AG09309 (cell line): ENCODE results near the gene TAB3.

Source experiments
- DNase-seq: peaks from one replicate; pipeline ENCODE4 v3.0.0-alpha.2; 2010; ENCODE audit warnings: low read depth
- H3K4me3 ChIP-seq: 2 replicates; pipeline ENCODE4 v1.5.1; 2011; ENCODE audit warnings: mild to moderate bottlenecking, low read depth, low read length, moderate library complexity; ENCODE audit not compliant: control insufficient read depth
- TF ChIP-seq, protein P1 (sequence below): IDR thresholded peaks from 2 replicates; pipeline ENCODE4 v1.5.1; 2011; ENCODE audit warnings: mild to moderate bottlenecking, low read depth, low read length, inconsistent platforms; ENCODE audit not compliant: insufficient read depth, control insufficient read depth; ENCODE audit errors: missing control alignments

Gene TAB3

DNA sequence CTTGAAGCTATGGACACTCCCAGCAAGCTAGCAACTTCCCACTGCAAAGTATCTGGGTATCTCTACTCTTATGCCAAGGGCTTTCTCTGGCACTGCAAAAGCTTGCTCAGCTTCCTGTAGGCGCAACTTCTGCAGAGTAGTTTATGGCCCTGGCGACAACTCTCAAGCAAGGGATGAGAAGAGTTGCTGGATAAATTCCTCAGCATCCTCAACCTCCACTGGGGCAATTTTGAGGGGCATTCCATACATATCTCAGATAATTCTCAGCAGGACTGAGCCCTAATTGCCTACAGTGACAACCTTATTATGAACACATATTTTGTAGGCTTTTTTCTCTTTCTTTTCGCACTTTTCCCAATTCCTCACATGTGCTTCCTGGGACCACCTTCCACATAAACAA, 31.2 kb upstream of the TAB3 start:
- H3K4me3 ChIP-seq, result no peak overlapping the region
- no peak for DNase-seq
- TF ChIP-seq, protein P1, sequence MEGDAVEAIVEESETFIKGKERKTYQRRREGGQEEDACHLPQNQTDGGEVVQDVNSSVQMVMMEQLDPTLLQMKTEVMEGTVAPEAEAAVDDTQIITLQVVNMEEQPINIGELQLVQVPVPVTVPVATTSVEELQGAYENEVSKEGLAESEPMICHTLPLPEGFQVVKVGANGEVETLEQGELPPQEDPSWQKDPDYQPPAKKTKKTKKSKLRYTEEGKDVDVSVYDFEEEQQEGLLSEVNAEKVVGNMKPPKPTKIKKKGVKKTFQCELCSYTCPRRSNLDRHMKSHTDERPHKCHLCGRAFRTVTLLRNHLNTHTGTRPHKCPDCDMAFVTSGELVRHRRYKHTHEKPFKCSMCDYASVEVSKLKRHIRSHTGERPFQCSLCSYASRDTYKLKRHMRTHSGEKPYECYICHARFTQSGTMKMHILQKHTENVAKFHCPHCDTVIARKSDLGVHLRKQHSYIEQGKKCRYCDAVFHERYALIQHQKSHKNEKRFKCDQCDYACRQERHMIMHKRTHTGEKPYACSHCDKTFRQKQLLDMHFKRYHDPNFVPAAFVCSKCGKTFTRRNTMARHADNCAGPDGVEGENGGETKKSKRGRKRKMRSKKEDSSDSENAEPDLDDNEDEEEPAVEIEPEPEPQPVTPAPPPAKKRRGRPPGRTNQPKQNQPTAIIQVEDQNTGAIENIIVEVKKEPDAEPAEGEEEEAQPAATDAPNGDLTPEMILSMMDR, result no peak

DNA sequence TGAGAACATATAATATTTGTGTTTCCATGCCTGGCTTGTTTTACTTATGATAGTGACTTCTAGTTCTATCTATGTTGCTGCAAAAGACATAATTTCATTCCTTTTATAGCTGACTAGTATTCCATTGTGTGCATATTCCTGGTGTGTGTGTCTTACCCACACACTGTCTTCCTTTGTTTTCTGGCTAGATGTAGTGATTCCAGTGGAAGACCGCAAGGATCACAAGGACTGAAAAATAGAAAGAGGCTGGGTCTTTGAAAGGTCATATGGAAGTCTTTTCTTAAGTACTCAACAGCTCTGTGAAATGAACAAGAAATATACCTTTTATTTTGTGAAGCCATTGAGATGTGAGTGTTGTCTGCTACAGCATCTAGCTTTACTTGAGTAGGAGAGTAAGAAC, 29.4 kb upstream of the TAB3 start:
- DNase-seq, result no peak
- no peak overlapping the region for H3K4me3 ChIP-seq
- TF ChIP-seq, protein P1, result no peak

DNA sequence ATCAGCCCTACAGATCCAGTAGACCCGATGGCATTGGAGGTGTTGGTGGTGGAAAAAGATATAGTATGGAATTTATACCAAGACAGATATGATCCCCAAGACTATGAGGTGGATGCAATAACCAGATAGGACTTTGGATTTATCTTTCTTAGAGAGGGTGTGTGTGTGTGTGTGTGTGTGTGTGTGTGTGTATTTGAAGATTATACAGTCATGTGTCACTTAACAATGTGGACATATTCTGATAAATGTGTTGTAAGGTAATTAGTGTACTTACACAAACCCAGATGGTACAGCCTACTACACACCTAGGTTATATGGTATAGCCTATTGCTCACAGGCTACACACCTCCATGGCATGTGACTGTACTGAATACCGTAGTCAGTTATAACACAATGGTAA, 24.4 kb upstream of the TAB3 start:
- no peak for DNase-seq
- no peak overlapping the region for H3K4me3 ChIP-seq
- TF ChIP-seq, protein P1, result no peak

DNA sequence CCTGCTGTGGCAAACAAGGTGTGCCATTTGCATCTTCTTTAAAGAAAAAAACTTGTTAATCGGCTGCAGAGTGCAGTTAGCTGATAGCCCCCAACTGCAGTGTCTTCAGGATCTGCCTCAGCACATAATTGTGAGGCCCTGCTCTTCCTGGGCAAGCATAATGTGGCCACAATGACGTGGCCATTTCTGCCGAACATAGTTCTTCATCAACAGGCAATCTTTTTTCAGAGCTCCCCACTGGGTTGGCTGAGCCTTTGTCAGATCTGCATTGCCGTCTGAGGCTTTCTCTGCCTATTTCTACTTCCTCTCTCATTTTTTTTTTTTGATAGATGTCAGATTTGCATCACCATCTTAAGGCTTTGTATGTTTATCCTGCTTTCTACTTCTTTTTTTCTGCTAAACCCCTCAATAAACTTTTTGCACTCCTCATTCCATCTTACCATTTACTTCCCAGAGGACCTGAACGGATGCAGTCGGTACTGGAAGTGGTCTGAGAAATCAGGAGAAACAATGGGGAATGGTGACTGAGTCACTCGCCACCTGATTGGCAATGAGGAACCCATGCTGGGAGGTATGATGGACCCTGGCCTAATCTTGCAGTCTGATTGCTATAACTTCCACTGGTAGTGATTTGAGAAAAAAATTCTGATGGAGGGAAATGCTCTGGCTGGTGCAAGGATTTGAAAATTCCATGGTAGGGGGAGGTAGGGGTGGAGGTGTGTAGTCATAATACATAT, 21.2 kb upstream of the TAB3 start:
- no peak overlapping the region for H3K4me3 ChIP-seq
- no peak for DNase-seq
- TF ChIP-seq, protein P1, result no peak

DNA sequence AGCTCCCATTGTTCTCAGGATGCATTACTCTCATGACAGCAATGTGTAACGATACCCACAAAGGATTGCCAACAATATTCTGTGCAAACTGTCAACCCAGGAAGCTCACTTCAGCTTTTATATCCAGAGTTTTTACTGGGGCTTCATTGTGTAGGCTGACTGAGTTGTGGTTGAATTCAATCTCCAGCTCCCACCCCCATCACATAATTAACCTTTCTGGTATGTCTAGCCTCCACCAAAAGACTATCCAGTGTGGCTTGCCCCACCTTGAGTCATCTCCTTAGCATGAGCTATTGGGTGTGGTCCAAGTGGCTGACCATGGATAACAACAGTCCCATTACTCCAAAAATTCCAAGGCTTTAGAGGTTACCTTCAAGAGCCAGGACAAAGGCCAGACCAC, 17.7 kb upstream of the TAB3 start:
- no peak for DNase-seq
- H3K4me3 ChIP-seq, result no peak overlapping the region
- TF ChIP-seq, protein P1, result no peak

DNA sequence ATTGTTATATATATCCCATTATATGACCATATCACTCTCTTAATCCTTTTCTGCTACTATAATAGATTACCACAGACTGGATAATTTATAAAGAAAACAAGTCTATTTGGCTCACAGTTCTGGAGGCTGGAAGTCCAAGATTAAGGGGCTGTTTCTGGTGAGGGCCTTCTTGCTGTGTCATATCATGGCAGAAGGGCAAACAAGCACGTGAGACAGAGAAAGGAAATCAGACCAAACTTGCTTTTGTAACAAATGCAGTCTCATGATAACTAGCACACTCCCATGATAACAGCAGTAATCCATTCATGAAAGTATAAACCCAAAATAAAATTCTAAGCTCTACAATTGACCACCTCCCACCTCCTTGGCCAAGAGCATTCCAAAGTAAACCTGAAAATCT, 16.3 kb upstream of the TAB3 start:
- DNase-seq, result no peak
- TF ChIP-seq, protein P1, result no peak
- no peak overlapping the region for H3K4me3 ChIP-seq
